Ascending aorta (tissue), 2 donors: Measurements from ENCODE around the gene PIGO. TPM values are rescaled to one million over a fixed set of nuclear protein-coding genes. Genes with fewer than 3 reads are reported as not detected.

Experiments
- DNase-seq, 2 donors: peaks; one replicate each; pipeline ENCODE4 v3.0.0-alpha.2; 2019; ENCODE audit warnings: low spot score in 2 of 2
- H3K27ac ChIP-seq, 2 donors: fragments of 200-600 bp; sonication (generic); one replicate each; pipeline ENCODE4 v1.5.1; 2016 to 2017; ENCODE audit warnings: mild to moderate bottlenecking in 1 of 2
- H3K27me3 ChIP-seq: fragments of 200-600 bp; sonication (generic); one replicate; pipeline ENCODE4 v1.5.1; 2017
- H3K36me3 ChIP-seq, 2 donors: fragments of 200-600 bp; sonication (generic); one replicate each; pipeline ENCODE4 v1.5.1; 2016
- H3K4me1 ChIP-seq, 2 donors: fragments of 200-600 bp; sonication (generic); one replicate each; pipeline ENCODE4 v1.5.1; 2016 to 2017; ENCODE audit warnings: mild to moderate bottlenecking in 1 of 2
- H3K4me3 ChIP-seq, 2 donors: fragments of 200-600 bp; sonication (generic); one replicate each; pipeline ENCODE4 v1.5.1; 2016 to 2017; ENCODE audit warnings: mild to moderate bottlenecking in 1 of 2
- H3K9me3 ChIP-seq, 2 donors: fragments of 200-600 bp; sonication (generic); one replicate each; pipeline ENCODE4 v1.5.1; 2016
- intact Hi-C: fragments of 100-400 bp; cut with DNase I; formaldehyde crosslinking; loops from one replicate; pipeline ENCODE4 v1.15.1; 2023
- total RNA-seq: library from RNA; depleted of rRNA; stranded (reverse); fragments of >200 nt; gene quantifications from one replicate; pipeline ENCODE4 v1.1.0, GENCODE V29; 2016
- TF ChIP-seq, protein P1 (sequence below), 3 experiments: fragments of 200-600 bp in 2 of 3; fragments of 450-650 bp in 1 of 3; sonication (generic) in 2 of 3; IDR thresholded peaks; one replicate each; pipeline ENCODE4 v1.5.1; 2016 to 2019; ENCODE audit warnings: antibody characterized with exemption in 3 of 3, mild to moderate bottlenecking in 1 of 3, moderate library complexity in 1 of 3

Gene PIGO
- total RNA-seq, 1 donor from 2014 or later: 2.4 TPM

DNA sequence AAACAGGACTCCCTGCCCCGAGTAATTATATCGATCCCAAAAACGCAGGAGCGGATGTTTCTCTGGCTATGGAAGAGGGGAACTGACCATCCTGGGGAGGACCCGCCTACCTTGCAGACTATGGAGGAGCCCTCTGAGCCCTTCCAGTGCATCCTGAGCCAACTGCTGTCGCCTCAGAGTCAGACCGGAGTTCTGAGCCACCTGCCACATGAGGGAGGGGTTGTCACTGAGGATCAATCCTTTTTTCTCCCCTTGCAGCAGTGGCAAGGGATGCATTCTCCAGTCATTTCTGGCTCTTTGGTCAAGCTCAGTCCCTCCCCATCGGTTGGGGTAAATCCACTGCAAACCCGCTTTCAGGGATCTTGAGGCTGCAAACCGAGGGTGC, 17.4 kb downstream of the PIGO start:
- Histone ChIP-seq H3K4me1 (peaks cover 6 to 10% of the 10 kb centered on the region in 2 donors), H3K27me3 (no peaks in the 10 kb centered on the region), H3K36me3 (no peaks in the 10 kb centered on the region), H3K9me3 (no peaks in the 10 kb centered on the region), H3K27ac (peak overlapping the region; percentile 48 to 77), H3K4me3 (peak overlapping the region; percentile 76 to 81)
- intact Hi-C loops: loop anchor here (10.0 kb wide), 1 partner anchor 424 kb away; the partner anchor contains the start of gene IL11RA
- no peak for DNase-seq
- TF ChIP-seq, protein P1, sequence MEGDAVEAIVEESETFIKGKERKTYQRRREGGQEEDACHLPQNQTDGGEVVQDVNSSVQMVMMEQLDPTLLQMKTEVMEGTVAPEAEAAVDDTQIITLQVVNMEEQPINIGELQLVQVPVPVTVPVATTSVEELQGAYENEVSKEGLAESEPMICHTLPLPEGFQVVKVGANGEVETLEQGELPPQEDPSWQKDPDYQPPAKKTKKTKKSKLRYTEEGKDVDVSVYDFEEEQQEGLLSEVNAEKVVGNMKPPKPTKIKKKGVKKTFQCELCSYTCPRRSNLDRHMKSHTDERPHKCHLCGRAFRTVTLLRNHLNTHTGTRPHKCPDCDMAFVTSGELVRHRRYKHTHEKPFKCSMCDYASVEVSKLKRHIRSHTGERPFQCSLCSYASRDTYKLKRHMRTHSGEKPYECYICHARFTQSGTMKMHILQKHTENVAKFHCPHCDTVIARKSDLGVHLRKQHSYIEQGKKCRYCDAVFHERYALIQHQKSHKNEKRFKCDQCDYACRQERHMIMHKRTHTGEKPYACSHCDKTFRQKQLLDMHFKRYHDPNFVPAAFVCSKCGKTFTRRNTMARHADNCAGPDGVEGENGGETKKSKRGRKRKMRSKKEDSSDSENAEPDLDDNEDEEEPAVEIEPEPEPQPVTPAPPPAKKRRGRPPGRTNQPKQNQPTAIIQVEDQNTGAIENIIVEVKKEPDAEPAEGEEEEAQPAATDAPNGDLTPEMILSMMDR (IDR thresholded peaks at IDR 0.05): no peak

DNA sequence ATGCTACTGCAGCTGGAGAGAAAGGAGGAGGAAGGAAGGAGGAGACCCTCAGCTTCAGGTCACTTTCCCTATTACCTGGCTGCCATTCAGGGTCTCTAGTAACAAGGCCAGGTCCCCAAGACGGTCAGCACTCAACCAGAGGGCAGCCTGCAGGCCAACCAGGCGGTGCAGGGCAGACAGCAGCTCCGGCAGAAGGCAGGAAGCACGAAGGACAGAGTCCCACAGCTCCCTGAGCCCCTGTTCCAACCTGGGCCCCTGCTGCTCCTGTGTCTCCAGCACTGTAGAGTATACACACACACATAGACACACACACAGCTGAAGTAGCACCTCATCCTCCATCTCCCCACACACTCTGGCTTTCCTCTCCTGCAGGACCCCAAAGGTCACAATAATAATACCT, 18.3 kb downstream of the PIGO start:
- intact Hi-C loops: loop anchor here (10.0 kb wide), 1 partner anchor 423 kb away; the partner anchor contains the start of gene IL11RA
- no peaks in the 10 kb centered on the region for H3K36me3 ChIP-seq
- peak overlapping the region in 1 of 2 donors; percentile 81 for H3K4me3 ChIP-seq
- no peak for DNase-seq
- H3K9me3 ChIP-seq: no peaks in the 10 kb centered on the region
- H3K4me1 ChIP-seq: peaks cover 6 to 10% of the 10 kb centered on the region in 2 donors
- TF ChIP-seq, protein P1 (IDR thresholded peaks at IDR 0.05): no peak
- no peak overlapping the region for H3K27ac ChIP-seq
- H3K27me3 ChIP-seq: no peaks in the 10 kb centered on the region

DNA sequence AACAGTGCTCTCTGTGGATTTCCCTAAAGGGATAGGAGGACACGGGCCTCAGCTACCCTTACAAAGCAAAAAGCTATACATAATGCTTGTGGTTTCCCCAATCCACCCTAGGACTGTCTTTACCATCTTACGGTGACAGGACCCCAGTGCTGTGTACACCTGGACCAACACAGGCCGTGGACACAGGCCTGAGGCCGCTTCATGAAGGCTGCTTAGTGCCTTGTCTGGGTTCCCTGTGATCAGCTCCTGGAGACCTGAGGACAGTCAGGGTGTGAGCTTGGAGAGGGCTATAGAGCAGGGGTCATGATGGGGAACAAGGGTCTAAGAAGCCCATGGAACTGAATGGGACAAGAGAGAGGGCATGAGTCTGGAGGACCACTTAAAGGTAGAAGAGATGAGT, 19.5 kb downstream of the PIGO start:
- H3K4me3 ChIP-seq: no peak overlapping the region
- peaks cover 6 to 10% of the 10 kb centered on the region in 2 donors for H3K4me1 ChIP-seq
- no peaks in the 10 kb centered on the region for H3K9me3 ChIP-seq
- no peak overlapping the region for H3K27ac ChIP-seq
- TF ChIP-seq, protein P1 (IDR thresholded peaks at IDR 0.05): no peak
- intact Hi-C loops: loop anchor here (10.0 kb wide), 1 partner anchor 422 kb away; the partner anchor contains the start of gene IL11RA
- no peaks in the 10 kb centered on the region for H3K36me3 ChIP-seq
- H3K27me3 ChIP-seq: no peaks in the 10 kb centered on the region
- DNase-seq: no peak

DNA sequence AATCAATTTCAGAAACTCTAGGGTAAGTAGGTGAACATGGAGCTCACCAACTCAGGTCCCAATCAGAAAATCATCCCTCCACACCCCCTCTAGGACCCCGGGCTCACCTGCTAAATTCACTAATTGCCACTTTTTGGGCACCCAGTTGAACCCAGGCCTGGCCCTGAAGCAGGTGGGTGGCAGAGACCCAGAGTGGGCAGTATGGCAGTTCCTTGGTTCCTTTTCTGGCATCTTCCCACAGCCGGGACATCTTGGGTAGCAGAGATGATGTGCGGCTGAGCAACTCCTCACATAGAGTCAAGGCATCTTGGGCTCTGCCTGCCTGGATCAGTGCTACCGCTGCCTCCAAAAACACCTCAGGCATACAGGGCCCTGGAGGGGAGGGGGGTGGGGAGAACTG, 21.0 kb downstream of the PIGO start:
- Histone ChIP-seq H3K36me3 (no peaks in the 10 kb centered on the region), H3K9me3 (no peaks in the 10 kb centered on the region), H3K4me3 (no peak overlapping the region), H3K4me1 (peaks cover 14 to 20% of the 10 kb centered on the region in 2 donors), H3K27ac (no peak overlapping the region), H3K27me3 (no peaks in the 10 kb centered on the region)
- DNase-seq: no peak
- TF ChIP-seq, protein P1 (IDR thresholded peaks at IDR 0.05): no peak
- intact Hi-C loops: loop anchor here (10.0 kb wide), 1 partner anchor 421 kb away; the partner anchor contains the start of gene IL11RA

DNA sequence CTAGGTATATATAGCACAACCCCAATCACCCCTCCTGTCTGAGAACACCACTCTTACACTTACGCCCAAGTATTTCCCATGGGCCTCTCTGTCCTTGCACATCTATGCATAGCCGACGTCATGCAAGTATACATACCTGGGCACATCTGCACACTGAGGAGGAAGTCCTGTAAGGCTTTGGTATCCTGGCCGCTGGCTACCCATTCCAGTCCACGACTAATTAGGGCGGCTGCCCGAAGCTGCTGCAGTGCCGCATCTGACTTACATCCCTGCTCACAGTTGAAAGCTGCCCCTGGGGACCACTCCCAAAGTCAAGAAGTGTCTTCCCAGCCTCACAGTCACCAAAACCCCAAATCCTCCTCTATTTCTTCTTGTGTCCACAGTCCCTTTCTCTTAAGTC, 21.6 kb downstream of the PIGO start:
- DNase-seq: no peak
- no peaks in the 10 kb centered on the region for H3K27me3 ChIP-seq
- peaks cover 19 to 25% of the 10 kb centered on the region in 2 donors for H3K4me1 ChIP-seq
- intact Hi-C loops: loop anchor here (10.0 kb wide), 1 partner anchor 420 kb away; the partner anchor contains the start of gene IL11RA
- H3K27ac ChIP-seq: no peak overlapping the region
- H3K36me3 ChIP-seq: no peaks in the 10 kb centered on the region
- TF ChIP-seq, protein P1 (IDR thresholded peaks at IDR 0.05): no peak
- no peak overlapping the region for H3K4me3 ChIP-seq
- no peaks in the 10 kb centered on the region for H3K9me3 ChIP-seq
